ENCODE measurements around the gene CFAP161. TPM values are rescaled to one million over a fixed set of nuclear protein-coding genes. Genes with fewer than 3 reads are reported as not detected.
A peak's percentile ranks its signal among the peaks of the same experiment; 100 is the strongest.

CFAP161 gene
- total and polyA plus RNA-seq, 9 of the 15 experiments (the other 6 are each of a cell fraction or from before 2014, with no cell fraction given): 25.8 to 83.3 (median 75.6) TPM

DNA sequence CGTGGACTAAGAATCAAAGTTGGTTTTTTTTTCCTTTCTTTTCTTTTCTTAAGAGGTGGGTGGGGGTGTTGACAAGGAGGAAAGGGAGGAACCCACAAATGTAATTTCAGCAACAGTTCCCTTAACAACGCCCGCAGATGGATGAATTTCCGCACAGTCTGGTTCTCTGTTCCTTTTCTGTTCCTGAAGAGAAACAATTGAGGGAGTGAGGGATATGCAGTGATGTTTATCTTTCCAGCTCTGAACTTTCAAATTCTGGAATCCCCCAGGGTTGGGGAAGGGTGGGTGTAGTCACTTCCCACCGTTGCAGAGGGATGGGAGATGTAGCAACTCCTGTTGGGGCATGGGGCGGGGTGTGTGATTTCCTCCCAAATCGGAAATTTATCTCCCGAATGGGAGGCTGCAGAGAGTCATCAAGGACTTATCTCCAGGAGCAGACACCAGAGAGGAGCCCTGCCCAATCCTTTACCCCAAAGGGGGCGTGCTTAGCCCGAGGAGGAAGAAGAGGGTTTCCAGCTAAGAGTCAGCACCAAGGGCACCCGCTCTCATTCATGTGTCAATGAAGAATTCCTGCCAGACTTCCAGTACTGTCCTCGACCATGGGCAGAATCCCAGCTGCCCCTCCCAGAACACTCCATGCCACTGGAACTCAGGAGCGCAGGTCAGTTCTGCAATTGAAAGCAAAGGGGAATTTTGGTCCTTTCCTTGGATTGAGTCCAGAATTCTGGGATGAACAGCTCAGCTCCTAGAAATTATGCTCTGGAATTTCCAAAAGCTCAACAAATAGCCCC, 35.0 kb upstream of the CFAP161 start (continued):
- TF ChIP-seq, protein P1, sequence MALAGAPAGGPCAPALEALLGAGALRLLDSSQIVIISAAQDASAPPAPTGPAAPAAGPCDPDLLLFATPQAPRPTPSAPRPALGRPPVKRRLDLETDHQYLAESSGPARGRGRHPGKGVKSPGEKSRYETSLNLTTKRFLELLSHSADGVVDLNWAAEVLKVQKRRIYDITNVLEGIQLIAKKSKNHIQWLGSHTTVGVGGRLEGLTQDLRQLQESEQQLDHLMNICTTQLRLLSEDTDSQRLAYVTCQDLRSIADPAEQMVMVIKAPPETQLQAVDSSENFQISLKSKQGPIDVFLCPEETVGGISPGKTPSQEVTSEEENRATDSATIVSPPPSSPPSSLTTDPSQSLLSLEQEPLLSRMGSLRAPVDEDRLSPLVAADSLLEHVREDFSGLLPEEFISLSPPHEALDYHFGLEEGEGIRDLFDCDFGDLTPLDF (CRISPR knock-in tag; IDR thresholded peaks at IDR 0.05): no peak
- TF ChIP-seq TCF3 (CRISPR knock-in tag; IDR thresholded peaks at IDR 0.05) (peak; percentile 95), ETV5 (CRISPR knock-in tag; IDR thresholded peaks at IDR 0.05; ENCODE audit: low read depth) (no peak; the same call in 1 of the 2 replicates), EP300 (IDR thresholded peaks at IDR 0.05; ENCODE audit: low read length) (peak; percentile 91), HEY1 (CRISPR knock-in tag; IDR thresholded peaks at IDR 0.05; ENCODE audit: borderline replicate concordance) (no peak), GATAD2A (IDR thresholded peaks at IDR 0.05) (peak; percentile 84; the same call in 1 of the 2 replicates), RAD51 (IDR thresholded peaks at IDR 0.05; ENCODE audit: borderline replicate concordance, low read depth) (no peak), POLR2AphosphoS2 (IDR thresholded peaks at IDR 0.05; ENCODE audit: low read length) (no peak), ZNF134 (CRISPR knock-in tag; conservative IDR thresholded peaks at IDR 0.05) (no peak), XRCC3 (IDR thresholded peaks at IDR 0.05) (no peak), ZSCAN29 (IDR thresholded peaks at IDR 0.05) (no peak), ZNF174 (CRISPR knock-in tag; IDR thresholded peaks at IDR 0.05) (no peak)
- TF ChIP-seq, protein P2, sequence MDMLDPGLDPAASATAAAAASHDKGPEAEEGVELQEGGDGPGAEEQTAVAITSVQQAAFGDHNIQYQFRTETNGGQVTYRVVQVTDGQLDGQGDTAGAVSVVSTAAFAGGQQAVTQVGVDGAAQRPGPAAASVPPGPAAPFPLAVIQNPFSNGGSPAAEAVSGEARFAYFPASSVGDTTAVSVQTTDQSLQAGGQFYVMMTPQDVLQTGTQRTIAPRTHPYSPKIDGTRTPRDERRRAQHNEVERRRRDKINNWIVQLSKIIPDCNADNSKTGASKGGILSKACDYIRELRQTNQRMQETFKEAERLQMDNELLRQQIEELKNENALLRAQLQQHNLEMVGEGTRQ (CRISPR knock-in tag; IDR thresholded peaks at IDR 0.05): no peak
- TF ChIP-seq, protein P3, sequence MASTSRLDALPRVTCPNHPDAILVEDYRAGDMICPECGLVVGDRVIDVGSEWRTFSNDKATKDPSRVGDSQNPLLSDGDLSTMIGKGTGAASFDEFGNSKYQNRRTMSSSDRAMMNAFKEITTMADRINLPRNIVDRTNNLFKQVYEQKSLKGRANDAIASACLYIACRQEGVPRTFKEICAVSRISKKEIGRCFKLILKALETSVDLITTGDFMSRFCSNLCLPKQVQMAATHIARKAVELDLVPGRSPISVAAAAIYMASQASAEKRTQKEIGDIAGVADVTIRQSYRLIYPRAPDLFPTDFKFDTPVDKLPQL (IDR thresholded peaks at IDR 0.05; ENCODE audit: extremely low read depth, insufficient read length): no peak
- TF ChIP-seq, protein P4, sequence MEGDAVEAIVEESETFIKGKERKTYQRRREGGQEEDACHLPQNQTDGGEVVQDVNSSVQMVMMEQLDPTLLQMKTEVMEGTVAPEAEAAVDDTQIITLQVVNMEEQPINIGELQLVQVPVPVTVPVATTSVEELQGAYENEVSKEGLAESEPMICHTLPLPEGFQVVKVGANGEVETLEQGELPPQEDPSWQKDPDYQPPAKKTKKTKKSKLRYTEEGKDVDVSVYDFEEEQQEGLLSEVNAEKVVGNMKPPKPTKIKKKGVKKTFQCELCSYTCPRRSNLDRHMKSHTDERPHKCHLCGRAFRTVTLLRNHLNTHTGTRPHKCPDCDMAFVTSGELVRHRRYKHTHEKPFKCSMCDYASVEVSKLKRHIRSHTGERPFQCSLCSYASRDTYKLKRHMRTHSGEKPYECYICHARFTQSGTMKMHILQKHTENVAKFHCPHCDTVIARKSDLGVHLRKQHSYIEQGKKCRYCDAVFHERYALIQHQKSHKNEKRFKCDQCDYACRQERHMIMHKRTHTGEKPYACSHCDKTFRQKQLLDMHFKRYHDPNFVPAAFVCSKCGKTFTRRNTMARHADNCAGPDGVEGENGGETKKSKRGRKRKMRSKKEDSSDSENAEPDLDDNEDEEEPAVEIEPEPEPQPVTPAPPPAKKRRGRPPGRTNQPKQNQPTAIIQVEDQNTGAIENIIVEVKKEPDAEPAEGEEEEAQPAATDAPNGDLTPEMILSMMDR (IDR thresholded peaks at IDR 0.05 in 2 of 3, conservative IDR thresholded peaks at IDR 0.05 in 1 of 3; ENCODE audit: insufficient read depth in 2 of 3, low read depth in 1 of 3, low read length in 3 of 3): no peak
- TF ChIP-seq, protein P5, sequence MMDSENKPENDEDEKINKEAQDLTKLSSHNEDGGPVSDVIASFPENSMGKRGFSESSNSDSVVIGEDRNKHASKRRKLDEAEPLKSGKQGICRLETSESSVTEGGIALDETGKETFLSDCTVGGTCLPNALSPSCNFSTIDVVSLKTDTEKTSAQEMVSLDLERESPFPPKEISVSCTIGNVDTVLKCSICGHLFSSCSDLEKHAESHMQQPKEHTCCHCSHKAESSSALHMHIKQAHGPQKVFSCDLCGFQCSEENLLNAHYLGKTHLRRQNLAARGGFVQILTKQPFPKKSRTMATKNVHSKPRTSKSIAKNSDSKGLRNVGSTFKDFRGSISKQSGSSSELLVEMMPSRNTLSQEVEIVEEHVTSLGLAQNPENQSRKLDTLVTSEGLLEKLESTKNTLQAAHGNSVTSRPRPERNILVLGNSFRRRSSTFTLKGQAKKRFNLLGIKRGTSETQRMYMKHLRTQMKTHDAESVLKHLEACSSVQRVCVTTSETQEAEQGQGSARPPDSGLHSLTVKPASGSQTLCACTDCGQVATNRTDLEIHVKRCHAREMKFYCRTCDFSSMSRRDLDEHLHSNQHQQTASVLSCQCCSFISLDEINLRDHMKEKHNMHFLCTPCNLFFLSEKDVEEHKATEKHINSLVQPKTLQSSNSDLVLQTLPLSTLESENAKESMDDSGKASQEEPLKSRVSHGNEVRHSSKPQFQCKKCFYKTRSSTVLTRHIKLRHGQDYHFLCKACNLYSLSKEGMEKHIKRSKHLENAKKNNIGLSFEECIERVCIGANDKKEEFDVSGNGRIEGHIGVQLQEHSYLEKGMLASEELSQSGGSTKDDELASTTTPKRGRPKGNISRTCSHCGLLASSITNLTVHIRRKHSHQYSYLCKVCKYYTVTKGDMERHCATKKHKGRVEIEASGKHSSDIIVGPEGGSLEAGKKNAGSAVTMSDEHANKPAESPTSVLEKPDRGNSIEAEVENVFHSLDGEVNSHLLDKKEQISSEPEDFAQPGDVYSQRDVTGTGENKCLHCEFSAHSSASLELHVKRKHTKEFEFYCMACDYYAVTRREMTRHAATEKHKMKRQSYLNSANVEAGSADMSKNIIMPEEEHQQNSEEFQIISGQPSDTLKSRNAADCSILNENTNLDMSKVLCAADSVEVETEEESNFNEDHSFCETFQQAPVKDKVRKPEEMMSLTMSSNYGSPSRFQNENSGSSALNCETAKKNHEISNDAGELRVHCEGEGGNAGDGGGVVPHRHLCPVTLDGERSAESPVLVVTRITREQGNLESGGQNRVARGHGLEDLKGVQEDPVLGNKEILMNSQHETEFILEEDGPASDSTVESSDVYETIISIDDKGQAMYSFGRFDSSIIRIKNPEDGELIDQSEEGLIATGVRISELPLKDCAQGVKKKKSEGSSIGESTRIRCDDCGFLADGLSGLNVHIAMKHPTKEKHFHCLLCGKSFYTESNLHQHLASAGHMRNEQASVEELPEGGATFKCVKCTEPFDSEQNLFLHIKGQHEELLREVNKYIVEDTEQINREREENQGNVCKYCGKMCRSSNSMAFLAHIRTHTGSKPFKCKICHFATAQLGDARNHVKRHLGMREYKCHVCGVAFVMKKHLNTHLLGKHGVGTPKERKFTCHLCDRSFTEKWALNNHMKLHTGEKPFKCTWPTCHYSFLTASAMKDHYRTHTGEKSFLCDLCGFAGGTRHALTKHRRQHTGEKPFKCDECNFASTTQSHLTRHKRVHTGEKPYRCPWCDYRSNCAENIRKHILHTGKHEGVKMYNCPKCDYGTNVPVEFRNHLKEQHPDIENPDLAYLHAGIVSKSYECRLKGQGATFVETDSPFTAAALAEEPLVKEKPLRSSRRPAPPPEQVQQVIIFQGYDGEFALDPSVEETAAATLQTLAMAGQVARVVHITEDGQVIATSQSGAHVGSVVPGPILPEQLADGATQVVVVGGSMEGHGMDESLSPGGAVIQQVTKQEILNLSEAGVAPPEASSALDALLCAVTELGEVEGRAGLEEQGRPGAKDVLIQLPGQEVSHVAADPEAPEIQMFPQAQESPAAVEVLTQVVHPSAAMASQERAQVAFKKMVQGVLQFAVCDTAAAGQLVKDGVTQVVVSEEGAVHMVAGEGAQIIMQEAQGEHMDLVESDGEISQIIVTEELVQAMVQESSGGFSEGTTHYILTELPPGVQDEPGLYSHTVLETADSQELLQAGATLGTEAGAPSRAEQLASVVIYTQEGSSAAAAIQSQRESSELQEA (IDR thresholded peaks at IDR 0.05; ENCODE audit: low read depth): no peak
